NB4 (cell line): ENCODE measurements around the gene OPN1SW.

Experiments used
- CTCF ChIP-seq: IDR thresholded peaks from one replicate; pipeline ENCODE4 v1.5.1; 2012; ENCODE audit warnings: low read depth, low read length
- MAX ChIP-seq: IDR thresholded peaks from 2 replicates; pipeline ENCODE4 v1.6.1; 2011; ENCODE audit warnings: low read depth, low read length
- POLR2A ChIP-seq: IDR thresholded peaks from 2 replicates; pipeline ENCODE4 v1.6.1; 2011; ENCODE audit warnings: mild to moderate bottlenecking; ENCODE audit not compliant: insufficient read length; ENCODE audit errors: extremely low read depth

- TF ChIP-seq POLR2A, result no peak
- TF ChIP-seq CTCF, result no peak
- no peak for TF ChIP-seq MAX
Observed at GRCh38 chr7:128744366-128744905, 31.2 kb downstream of the OPN1SW start.
